Lower lobe of right lung (tissue), 2 donors: ENCODE measurements around the gene P2RX7. TPM values are rescaled to one million over a fixed set of nuclear protein-coding genes. Genes with fewer than 3 reads are reported as not detected.

ENCODE experiments used
- ATAC-seq, 2 donors: fragments of 200-7000 bp; cut with Tn5 transposase; one replicate each; pipeline ENCODE4 v1.9.1; 2020 to 2022; ENCODE audit warnings: mild to moderate bottlenecking in 2 of 2, moderate library complexity in 2 of 2
- DNase-seq: peaks from one replicate; pipeline ENCODE4 v3.0.0-alpha.2; 2020
- H3K27ac ChIP-seq: fragments of 200-600 bp; one replicate; pipeline ENCODE4 v1.8.0; 2022
- H3K27me3 ChIP-seq: fragments of 200-600 bp; one replicate; pipeline ENCODE4 v1.8.0; 2022; ENCODE audit warnings: low read depth
- H3K36me3 ChIP-seq: fragments of 200-600 bp; one replicate; pipeline ENCODE4 v1.8.0; 2022; ENCODE audit warnings: mild to moderate bottlenecking
- H3K4me1 ChIP-seq: fragments of 200-600 bp; one replicate; pipeline ENCODE4 v1.8.0; 2022
- H3K4me3 ChIP-seq: fragments of 200-600 bp; one replicate; pipeline ENCODE4 v1.8.0; 2022; ENCODE audit warnings: mild to moderate bottlenecking
- H3K9me3 ChIP-seq: fragments of 200-600 bp; one replicate; pipeline ENCODE4 v1.8.0; 2022
- CTCF ChIP-seq: fragments of 200-600 bp; IDR thresholded peaks from one replicate; pipeline ENCODE4 v1.8.0; 2022; ENCODE audit warnings: antibody characterized with exemption, mild to moderate bottlenecking
- intact Hi-C: fragments of 100-400 bp; cut with DNase I; formaldehyde crosslinking; loops from one replicate; pipeline ENCODE4 v1.11.0; 2022
- total RNA-seq: library from RNA; stranded (reverse); fragmentation: NEBNext Ultra II Directional; extraction: Animal tissue kit (Norgen Biotek cat#: 25700); gene quantifications from one replicate; pipeline ENCODE4 v1.2.1, GENCODE V29; 2021
- donor health status: DM: no; HTN: yes; CAD: no; lungs with severe emphysema.

The P2RX7 gene
- total RNA-seq, 1 donor from 2014 or later: 20.5 TPM

GRCh38 chr12:121116318-121117225 is 16.1 kb upstream of the P2RX7 start:
- Histone ChIP-seq H3K36me3 (no peaks in the 10 kb centered on the region), H3K4me3 (no peak overlapping the region), H3K27ac (no peak overlapping the region), H3K9me3 (no peaks in the 10 kb centered on the region), H3K27me3 (no peaks in the 10 kb centered on the region), H3K4me1 (no peaks in the 10 kb centered on the region)
- intact Hi-C loops: no loop called here
- no peak for TF ChIP-seq CTCF
- DNase-seq (no peak), ATAC-seq (no peak)

DNA sequence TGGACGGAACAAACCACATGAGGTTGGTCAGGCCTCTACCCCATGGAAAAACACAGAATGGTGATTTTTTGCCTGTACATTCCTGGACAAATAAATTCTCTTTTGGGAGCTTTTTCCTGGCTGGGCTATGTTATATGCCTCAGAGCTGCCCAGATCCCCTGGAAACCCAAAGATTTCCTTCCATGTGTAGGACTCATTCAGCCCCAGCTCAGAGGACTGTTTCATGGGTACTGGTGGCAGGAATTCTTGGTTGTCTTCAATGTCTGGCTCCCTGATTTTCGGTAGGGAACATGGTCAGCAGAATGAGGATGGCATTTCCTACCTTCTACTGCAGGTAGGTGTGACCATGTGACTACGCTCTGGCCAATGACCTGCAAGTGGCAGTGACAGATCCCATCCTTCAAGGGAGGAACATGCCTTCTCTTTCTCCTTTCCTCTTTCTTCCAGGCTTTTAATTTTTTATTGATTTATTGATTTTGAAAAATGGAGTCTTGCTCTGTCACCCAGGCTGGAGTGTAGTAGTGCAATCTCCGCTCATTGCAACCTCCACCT is 15.4 kb upstream of the P2RX7 start:
- no peak for DNase-seq
- Histone ChIP-seq H3K27ac (no peak overlapping the region), H3K36me3 (no peaks in the 10 kb centered on the region), H3K4me1 (no peaks in the 10 kb centered on the region), H3K9me3 (no peaks in the 10 kb centered on the region), H3K27me3 (no peaks in the 10 kb centered on the region), H3K4me3 (no peak overlapping the region)
- intact Hi-C loops: no loop called here
- TF ChIP-seq CTCF: no peak
- no peak for ATAC-seq

DNA sequence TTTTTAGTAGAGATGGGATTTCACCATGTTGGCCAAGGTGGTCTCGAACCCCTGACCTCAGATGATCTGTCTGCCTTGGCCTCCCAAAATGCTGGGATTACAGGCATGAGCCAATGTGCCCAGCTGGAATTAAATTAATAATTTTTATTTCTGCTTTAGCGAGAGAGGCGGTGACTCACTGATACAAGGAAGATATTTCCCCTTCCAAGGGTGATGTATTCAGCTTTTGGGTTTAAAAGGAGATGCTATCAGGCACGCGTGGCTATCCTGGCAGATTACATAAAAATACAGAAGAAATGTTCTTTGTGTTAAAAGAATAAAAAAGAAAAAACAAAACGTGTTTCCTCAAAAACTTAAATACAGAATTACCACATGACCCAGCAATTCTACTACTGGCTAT is 12.4 kb upstream of the P2RX7 start:
- Histone ChIP-seq H3K27ac (no peak overlapping the region), H3K4me3 (no peak overlapping the region), H3K27me3 (no peaks in the 10 kb centered on the region), H3K36me3 (no peaks in the 10 kb centered on the region), H3K9me3 (no peaks in the 10 kb centered on the region), H3K4me1 (no peaks in the 10 kb centered on the region)
- TF ChIP-seq CTCF: no peak
- ATAC-seq: no peak
- intact Hi-C loops: no loop called here
- DNase-seq: no peak

GRCh38 chr12:121120989-121121755 is 11.5 kb upstream of the P2RX7 start:
- Histone ChIP-seq H3K36me3 (no peaks in the 10 kb centered on the region), H3K9me3 (no peaks in the 10 kb centered on the region), H3K4me1 (no peaks in the 10 kb centered on the region), H3K4me3 (no peak overlapping the region), H3K27ac (no peak overlapping the region), H3K27me3 (no peaks in the 10 kb centered on the region)
- no peak for TF ChIP-seq CTCF
- ATAC-seq: no peak
- no peak for DNase-seq
- intact Hi-C loops: no loop called here

DNA sequence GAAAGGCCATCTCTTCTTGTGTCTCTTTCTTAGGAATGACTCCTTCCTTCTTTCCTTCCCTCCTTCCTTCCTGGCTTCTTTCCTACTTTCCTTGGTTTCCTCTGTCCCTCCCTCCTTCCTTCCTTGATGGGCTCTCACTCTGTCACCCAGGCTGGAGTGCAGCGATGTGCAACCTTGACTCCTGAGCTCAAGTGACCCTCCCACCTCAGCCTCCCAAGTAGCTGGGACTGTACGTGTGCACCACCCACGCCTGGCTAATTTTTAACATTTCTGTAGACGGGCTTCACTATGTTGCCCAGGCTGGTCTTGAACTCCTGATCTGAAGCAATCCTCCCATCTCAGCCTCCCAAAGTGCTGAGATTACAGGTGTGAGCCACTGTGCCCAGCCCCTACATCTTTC is 10.9 kb upstream of the P2RX7 start:
- H3K9me3 ChIP-seq: no peaks in the 10 kb centered on the region
- DNase-seq (no peak), ATAC-seq (no peak)
- TF ChIP-seq CTCF: no peak
- H3K4me3 ChIP-seq: no peak overlapping the region
- H3K27ac ChIP-seq: no peak overlapping the region
- intact Hi-C loops: no loop called here
- no peaks in the 10 kb centered on the region for H3K27me3 ChIP-seq
- H3K4me1 ChIP-seq: no peaks in the 10 kb centered on the region
- H3K36me3 ChIP-seq: no peaks in the 10 kb centered on the region
